ENCODE measurements around the gene GEMIN7.

The GEMIN7 gene

GRCh38 chr19:45079063-45079910 is at the start of gene GEMIN7:
Gene GEMIN7 (plus strand): TSS chr19:45079260. CDS start chr19:45090115, 10,855 bp downstream.
- Histone ChIP-seq H3K27me3 (ENCODE audit: control insufficient read depth, insufficient read depth, low read length) (no peaks in the 10 kb centered on the region), H3K9ac (ENCODE audit: low read depth, low read length) (peak within 1 kb of the TSS; percentile 96), H3K36me3 (ENCODE audit: control insufficient read depth, insufficient read depth, low read length) (peaks cover 10% of the 10 kb centered on the region), H3K4me1 (ENCODE audit: control insufficient read depth, insufficient read depth, low read length) (peaks cover 24% of the 10 kb centered on the region), H3K9me3 (ENCODE audit: control insufficient read depth, insufficient read depth, low read length) (no peaks in the 10 kb centered on the region), H3K4me3 (ENCODE audit: low read depth, low read length) (peak within 1 kb of the TSS; percentile 96)

GRCh38 chr19:45030825-45031224 is 48.2 kb upstream of the GEMIN7 start:
- no peaks in the 10 kb centered on the region for H3K9me3 ChIP-seq (ENCODE audit: control insufficient read depth, insufficient read depth, low read length)
- H3K4me1 ChIP-seq (ENCODE audit: control insufficient read depth, insufficient read depth, low read length), result no peaks in the 10 kb centered on the region
- no peaks in the 10 kb centered on the region for H3K27me3 ChIP-seq (ENCODE audit: control insufficient read depth, insufficient read depth, low read length)
- H3K36me3 ChIP-seq (ENCODE audit: control insufficient read depth, insufficient read depth, low read length), result peaks cover 24% of the 10 kb centered on the region
- H3K4me3 ChIP-seq (ENCODE audit: low read depth, low read length), result no peak overlapping the region
- no peak overlapping the region for H3K9ac ChIP-seq (ENCODE audit: low read depth, low read length)

GRCh38 chr19:45032421-45032820 is 46.6 kb upstream of the GEMIN7 start:
- Histone ChIP-seq H3K36me3 (ENCODE audit: control insufficient read depth, insufficient read depth, low read length) (peaks cover 25% of the 10 kb centered on the region), H3K9ac (ENCODE audit: low read depth, low read length) (no peak overlapping the region), H3K27me3 (ENCODE audit: control insufficient read depth, insufficient read depth, low read length) (no peaks in the 10 kb centered on the region), H3K4me3 (ENCODE audit: low read depth, low read length) (no peak overlapping the region), H3K4me1 (ENCODE audit: control insufficient read depth, insufficient read depth, low read length) (no peaks in the 10 kb centered on the region), H3K9me3 (ENCODE audit: control insufficient read depth, insufficient read depth, low read length) (no peaks in the 10 kb centered on the region)

- Histone ChIP-seq H3K36me3 (ENCODE audit: control insufficient read depth, insufficient read depth, low read length) (peaks cover 25% of the 10 kb centered on the region), H3K27me3 (ENCODE audit: control insufficient read depth, insufficient read depth, low read length) (no peaks in the 10 kb centered on the region), H3K4me3 (ENCODE audit: low read depth, low read length) (no peak overlapping the region), H3K4me1 (ENCODE audit: control insufficient read depth, insufficient read depth, low read length) (peaks cover 6% of the 10 kb centered on the region), H3K9me3 (ENCODE audit: control insufficient read depth, insufficient read depth, low read length) (no peaks in the 10 kb centered on the region), H3K9ac (ENCODE audit: low read depth, low read length) (no peak overlapping the region)
Measured at GRCh38 chr19:45035755-45036154, 43.3 kb upstream of the GEMIN7 start.

- Histone ChIP-seq H3K4me3 (ENCODE audit: low read depth, low read length) (no peak overlapping the region), H3K27me3 (ENCODE audit: control insufficient read depth, insufficient read depth, low read length) (no peaks in the 10 kb centered on the region), H3K4me1 (ENCODE audit: control insufficient read depth, insufficient read depth, low read length) (peaks cover 6% of the 10 kb centered on the region), H3K36me3 (ENCODE audit: control insufficient read depth, insufficient read depth, low read length) (peaks cover 33% of the 10 kb centered on the region), H3K9ac (ENCODE audit: low read depth, low read length) (no peak overlapping the region), H3K9me3 (ENCODE audit: control insufficient read depth, insufficient read depth, low read length) (no peaks in the 10 kb centered on the region)
Measured at GRCh38 chr19:45037393-45038169, 41.5 kb upstream of the GEMIN7 start.

GRCh38 chr19:45038931-45039893 is 39.8 kb upstream of the GEMIN7 start, which contains the start of gene CLASRP:
Gene CLASRP (plus strand): TSS chr19:45039045. CDS start chr19:45040213, 1,168 bp downstream.
- H3K4me1 ChIP-seq (ENCODE audit: control insufficient read depth, insufficient read depth, low read length), result peaks cover 6% of the 10 kb centered on the region
- no peaks in the 10 kb centered on the region for H3K27me3 ChIP-seq (ENCODE audit: control insufficient read depth, insufficient read depth, low read length)
- H3K4me3 ChIP-seq (ENCODE audit: low read depth, low read length), result peak within 1 kb of the TSS; percentile 96
- peak within 1 kb of the TSS; percentile 73 for H3K9ac ChIP-seq (ENCODE audit: low read depth, low read length)
- H3K9me3 ChIP-seq (ENCODE audit: control insufficient read depth, insufficient read depth, low read length), result no peaks in the 10 kb centered on the region
- H3K36me3 ChIP-seq (ENCODE audit: control insufficient read depth, insufficient read depth, low read length), result peaks cover 37% of the 10 kb centered on the region

GRCh38 chr19:45040059-45040771 is 38.8 kb upstream of the GEMIN7 start:
- H3K9ac ChIP-seq (ENCODE audit: low read depth, low read length), result no peak overlapping the region
- H3K9me3 ChIP-seq (ENCODE audit: control insufficient read depth, insufficient read depth, low read length), result no peaks in the 10 kb centered on the region
- H3K36me3 ChIP-seq (ENCODE audit: control insufficient read depth, insufficient read depth, low read length), result peaks cover 37% of the 10 kb centered on the region
- H3K27me3 ChIP-seq (ENCODE audit: control insufficient read depth, insufficient read depth, low read length), result no peaks in the 10 kb centered on the region
- H3K4me3 ChIP-seq (ENCODE audit: low read depth, low read length), result peak overlapping the region; percentile 96
- peaks cover 6% of the 10 kb centered on the region for H3K4me1 ChIP-seq (ENCODE audit: control insufficient read depth, insufficient read depth, low read length)

- Histone ChIP-seq H3K4me3 (ENCODE audit: low read depth, low read length) (no peak overlapping the region), H3K36me3 (ENCODE audit: control insufficient read depth, insufficient read depth, low read length) (peaks cover 37% of the 10 kb centered on the region), H3K9me3 (ENCODE audit: control insufficient read depth, insufficient read depth, low read length) (no peaks in the 10 kb centered on the region), H3K27me3 (ENCODE audit: control insufficient read depth, insufficient read depth, low read length) (no peaks in the 10 kb centered on the region), H3K4me1 (ENCODE audit: control insufficient read depth, insufficient read depth, low read length) (peaks cover 6% of the 10 kb centered on the region), H3K9ac (ENCODE audit: low read depth, low read length) (no peak overlapping the region)
Measured at GRCh38 chr19:45041125-45041524, 37.9 kb upstream of the GEMIN7 start.

- Histone ChIP-seq H3K27me3 (ENCODE audit: control insufficient read depth, insufficient read depth, low read length) (no peaks in the 10 kb centered on the region), H3K4me3 (ENCODE audit: low read depth, low read length) (no peak overlapping the region), H3K4me1 (ENCODE audit: control insufficient read depth, insufficient read depth, low read length) (no peaks in the 10 kb centered on the region), H3K9ac (ENCODE audit: low read depth, low read length) (peak overlapping the region; percentile 26), H3K9me3 (ENCODE audit: control insufficient read depth, insufficient read depth, low read length) (no peaks in the 10 kb centered on the region), H3K36me3 (ENCODE audit: control insufficient read depth, insufficient read depth, low read length) (peaks cover 32% of the 10 kb centered on the region)
Measured at GRCh38 chr19:45045671-45046353, 33.2 kb upstream of the GEMIN7 start.

GRCh38 chr19:45046355-45046754 is 32.7 kb upstream of the GEMIN7 start:
- Histone ChIP-seq H3K27me3 (ENCODE audit: control insufficient read depth, insufficient read depth, low read length) (no peaks in the 10 kb centered on the region), H3K4me1 (ENCODE audit: control insufficient read depth, insufficient read depth, low read length) (no peaks in the 10 kb centered on the region), H3K4me3 (ENCODE audit: low read depth, low read length) (no peak overlapping the region), H3K9ac (ENCODE audit: low read depth, low read length) (no peak overlapping the region), H3K9me3 (ENCODE audit: control insufficient read depth, insufficient read depth, low read length) (no peaks in the 10 kb centered on the region), H3K36me3 (ENCODE audit: control insufficient read depth, insufficient read depth, low read length) (peaks cover 29% of the 10 kb centered on the region)
